ENCODE measurements around the gene AATK.

DNA sequence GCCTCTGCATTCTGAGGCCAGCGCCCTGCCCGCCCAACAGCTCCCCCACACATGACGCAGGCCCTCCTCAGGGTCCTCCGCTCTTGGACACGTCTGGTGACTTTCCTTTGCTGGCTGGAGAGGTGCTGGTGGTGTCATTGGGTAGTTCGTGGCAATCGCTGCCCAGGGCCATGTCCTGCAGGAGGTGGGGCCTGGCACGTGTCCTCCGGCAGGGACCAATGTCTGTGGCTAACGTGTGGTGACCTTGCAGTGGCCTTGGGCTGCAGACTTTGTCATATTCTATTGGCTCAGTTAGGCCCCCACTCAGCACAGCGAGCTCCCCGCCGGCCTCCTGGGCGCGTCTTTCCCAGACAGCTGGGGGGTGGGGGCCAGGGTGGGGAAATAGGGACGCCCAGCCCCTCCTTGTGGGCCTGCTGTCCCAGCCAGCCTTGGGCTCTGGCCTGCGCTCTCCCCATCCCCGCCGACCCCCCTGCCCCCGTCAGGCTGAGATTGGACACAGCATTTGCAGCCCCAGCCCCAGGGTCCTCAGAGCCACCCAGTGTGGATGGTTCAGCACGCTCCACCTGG is 52.8 kb downstream of the AATK start:
- TF ChIP-seq, protein P1, sequence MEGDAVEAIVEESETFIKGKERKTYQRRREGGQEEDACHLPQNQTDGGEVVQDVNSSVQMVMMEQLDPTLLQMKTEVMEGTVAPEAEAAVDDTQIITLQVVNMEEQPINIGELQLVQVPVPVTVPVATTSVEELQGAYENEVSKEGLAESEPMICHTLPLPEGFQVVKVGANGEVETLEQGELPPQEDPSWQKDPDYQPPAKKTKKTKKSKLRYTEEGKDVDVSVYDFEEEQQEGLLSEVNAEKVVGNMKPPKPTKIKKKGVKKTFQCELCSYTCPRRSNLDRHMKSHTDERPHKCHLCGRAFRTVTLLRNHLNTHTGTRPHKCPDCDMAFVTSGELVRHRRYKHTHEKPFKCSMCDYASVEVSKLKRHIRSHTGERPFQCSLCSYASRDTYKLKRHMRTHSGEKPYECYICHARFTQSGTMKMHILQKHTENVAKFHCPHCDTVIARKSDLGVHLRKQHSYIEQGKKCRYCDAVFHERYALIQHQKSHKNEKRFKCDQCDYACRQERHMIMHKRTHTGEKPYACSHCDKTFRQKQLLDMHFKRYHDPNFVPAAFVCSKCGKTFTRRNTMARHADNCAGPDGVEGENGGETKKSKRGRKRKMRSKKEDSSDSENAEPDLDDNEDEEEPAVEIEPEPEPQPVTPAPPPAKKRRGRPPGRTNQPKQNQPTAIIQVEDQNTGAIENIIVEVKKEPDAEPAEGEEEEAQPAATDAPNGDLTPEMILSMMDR (IDR thresholded peaks at IDR 0.05; ENCODE audit: low read depth, low read length, poor library complexity, severe bottlenecking) = no peak
- TF ChIP-seq EZH2phosphoT487 (IDR thresholded peaks at IDR 0.05; ENCODE audit: borderline replicate concordance, low read length) = no peak
